HT1080 (cell line): ENCODE data around the gene BTRC. TPM values are rescaled to one million over a fixed set of nuclear protein-coding genes. Genes with fewer than 3 reads are reported as not detected.

Experiments
- DNase-seq: peaks from one replicate; pipeline ENCODE4 v3.0.0-alpha.2; 2015; ENCODE audit warnings: low read depth
- total RNA-seq: library from RNA; depleted of rRNA; stranded (reverse); fragments of >200 nt; shearing (Covaris generic); gene quantifications from 2 replicates; pipeline ENCODE4 v1.2.3, GENCODE V29; 2014

The BTRC gene
- total RNA-seq, 1 experiment from 2014 or later: 6.2 TPM

DNA sequence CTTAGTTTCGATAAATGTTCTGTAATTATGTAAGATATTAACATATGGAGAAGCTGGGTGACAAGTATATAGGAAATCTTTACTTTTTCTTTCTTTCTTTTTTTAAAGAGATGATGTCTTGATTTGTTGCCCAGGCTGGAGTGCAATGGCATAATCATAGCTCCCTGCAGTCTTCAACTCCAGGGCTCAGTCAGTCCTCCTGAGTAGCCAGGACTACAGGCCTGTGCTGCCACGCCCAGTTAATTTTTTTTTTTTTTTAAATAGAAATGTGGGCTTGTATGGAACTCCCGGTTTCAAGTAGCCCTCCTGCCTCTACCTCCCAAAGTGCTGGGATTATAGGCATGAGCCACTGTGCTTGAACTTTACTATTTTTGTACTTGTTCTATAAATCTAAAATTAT is 122.4 kb downstream of the BTRC start:
- DNase-seq: no peak

DNA sequence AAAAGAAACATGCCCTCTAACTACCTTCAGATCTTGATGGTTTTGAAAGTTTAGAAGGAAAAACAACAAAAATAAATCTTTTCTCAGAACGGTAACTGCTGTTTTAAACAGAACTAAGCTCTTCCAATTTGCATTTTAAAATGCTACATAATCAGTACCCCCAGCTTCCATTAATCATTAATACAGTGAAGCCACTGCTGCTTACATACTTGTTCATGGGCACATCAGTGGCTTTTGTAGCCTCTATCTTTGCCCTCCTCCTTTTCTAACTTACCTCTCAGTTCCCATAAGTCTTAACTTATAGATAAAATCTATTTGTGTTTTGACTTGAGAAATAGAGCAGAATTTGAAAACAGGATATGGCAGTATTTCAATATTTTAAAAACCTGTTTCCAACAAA is 125.0 kb downstream of the BTRC start:
- DNase-seq: no peak

DNA sequence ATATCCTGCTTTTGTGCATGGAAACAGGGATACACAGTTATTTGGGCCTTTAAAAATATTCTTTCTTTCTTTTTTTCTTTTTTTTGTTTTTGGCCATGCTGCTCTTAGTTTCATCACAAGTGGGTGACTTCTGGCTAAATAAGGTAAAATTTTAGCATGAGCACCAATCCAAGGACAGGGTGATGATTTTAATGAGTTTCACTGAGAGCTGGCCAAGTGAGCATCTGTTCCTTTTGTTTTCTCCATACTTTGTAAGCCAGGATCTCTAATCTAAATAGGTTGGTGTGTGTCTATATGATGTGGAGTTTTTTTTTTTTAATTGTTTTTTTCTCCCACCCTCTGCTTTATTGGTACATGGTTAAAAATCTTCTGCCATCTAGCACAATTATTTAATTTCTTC is 127.3 kb downstream of the BTRC start:
- DNase-seq: no peak

DNA sequence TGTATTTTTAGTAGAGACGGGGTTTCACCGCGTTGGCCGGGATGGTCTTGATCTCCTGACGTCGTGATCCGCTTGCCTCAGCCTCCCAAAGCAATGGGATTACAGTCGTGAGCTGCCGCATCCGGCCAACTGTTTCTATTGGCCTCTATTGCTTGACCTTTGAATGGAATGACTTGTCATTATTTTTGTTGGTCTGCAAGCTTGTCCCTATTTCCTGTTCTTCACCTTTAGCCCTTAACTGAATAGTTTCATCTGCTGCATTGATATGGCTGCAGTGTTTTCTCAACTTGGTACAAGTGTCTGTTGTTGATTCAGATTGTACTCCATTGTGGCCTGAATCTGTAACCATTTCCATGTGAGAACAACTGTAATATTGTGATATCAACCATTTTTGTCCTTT is 128.6 kb downstream of the BTRC start:
- DNase-seq: no peak

DNA sequence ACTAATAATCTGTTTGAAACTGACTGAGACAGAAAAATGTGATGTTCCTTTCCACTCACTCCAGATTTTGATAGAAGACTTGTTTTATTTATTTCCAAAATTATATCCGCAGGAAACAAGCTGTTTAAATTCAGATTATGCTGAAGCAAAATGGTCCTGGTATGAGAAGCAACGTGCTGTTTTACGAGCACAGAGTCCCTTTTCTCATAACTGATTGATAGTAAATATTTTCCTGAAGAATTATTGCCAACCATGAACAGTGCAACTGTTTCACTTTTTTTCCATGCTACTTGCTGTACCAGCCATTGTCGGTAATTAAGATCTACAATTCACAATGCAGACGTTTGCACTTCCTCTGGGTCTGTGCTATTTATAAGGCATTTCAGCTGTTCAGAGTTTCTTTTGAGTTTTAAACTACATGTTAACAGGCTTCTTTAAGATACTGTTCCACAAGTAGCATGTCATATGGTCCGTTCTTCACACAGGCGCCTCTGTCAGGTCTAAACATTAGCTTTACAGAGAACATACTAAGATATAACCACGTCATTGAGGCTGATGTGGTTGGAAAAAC is 130.3 kb downstream of the BTRC start:
- DNase-seq: no peak

DNA sequence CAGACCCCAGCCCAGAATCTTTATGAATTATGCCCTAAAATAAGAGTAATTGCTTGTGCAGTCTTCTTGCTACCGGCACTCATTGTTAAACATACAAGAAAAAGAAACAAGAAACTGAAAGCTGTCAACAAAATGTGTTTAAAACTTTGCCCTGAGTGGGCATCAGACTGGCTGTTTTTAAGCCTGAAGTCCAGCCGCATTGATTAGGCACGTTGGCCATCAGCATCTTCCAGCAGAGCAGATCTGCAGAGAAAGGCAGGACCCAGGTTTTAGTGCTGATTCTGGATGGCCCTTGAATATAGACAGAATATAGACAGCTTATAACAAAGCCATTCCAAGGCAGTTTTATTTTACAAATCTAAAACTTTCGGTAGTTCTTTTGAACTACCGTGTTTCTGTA is 131.2 kb downstream of the BTRC start:
- no peak for DNase-seq

DNA sequence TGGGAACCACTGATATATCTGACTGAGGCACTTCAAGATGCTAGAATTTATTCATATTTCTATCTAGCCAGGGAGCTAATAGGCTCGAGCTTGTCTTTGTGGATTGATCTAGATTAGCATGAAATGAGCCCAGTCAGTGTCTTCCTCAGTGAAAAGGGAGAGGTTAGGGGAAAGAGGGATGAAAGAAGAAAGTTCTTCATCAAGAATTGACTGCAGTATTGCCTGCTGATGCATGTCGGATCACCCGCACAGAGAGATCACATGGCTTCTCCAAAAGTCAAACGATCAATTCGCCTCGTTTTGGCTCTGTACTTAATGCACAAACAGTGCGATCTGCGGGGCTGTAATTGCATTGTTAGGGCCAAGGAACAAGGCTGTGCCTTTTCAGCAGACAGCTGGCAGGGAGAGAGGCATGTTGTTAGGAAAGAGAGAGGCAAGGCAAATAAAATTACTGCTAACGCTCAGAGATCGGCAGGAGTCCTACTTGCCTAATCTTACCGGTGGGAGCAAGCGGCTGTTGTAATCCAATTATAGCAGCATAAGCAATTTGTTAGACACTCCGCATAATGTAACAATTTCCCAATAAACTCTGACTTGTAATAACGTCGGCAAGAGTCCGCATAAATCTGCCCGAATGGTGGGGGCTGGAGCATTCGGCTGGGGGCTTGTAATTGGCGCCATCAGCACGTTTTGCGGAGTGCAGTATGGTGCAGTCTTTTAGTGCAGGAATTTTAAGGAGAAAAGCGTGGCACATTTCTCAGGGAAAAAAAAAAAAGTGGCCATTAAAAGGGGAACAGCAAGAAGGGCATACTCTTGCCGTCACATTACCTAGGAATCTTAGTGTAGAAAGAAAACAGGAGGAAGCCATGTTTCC is 132.0 kb downstream of the BTRC start:
- no peak for DNase-seq

DNA sequence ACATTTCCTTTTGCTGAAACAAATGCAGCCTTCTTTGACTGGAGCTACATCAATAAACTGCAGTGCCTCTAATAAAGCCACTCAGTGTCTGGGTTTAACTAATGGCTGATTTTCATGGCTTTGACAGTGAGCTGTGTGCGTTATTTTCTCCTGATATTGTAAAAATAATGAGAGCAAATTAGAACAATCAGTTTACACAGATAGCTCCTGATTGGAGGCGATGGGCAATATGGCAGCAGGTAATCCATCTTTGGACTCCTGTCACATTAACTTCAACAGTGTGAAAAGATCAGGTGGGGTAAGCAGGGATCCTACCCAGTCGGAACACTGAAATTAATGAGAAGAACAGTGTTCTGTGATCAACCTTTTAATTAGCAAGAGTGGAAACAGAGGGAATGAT is 133.4 kb downstream of the BTRC start:
- no peak for DNase-seq

DNA sequence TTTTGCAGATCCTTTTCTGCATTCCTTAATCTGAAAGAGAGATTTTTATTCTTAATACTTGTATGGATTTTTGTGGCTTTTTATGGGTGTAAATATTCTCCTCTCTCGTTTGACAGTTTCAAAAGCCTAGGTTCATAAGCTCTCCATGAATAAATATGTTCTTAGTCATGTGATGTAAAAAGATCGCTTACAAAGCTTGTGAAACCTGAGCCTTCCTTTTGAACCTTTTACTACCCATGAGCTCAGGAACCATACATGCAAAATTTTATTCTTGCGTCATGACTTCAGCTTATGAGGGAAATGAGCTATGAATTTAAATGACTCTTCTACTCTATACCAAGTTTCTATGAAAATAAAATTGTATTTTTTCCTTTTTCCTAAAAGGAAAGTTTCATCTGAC is 135.4 kb downstream of the BTRC start:
- peak; percentile 28 for DNase-seq

DNA sequence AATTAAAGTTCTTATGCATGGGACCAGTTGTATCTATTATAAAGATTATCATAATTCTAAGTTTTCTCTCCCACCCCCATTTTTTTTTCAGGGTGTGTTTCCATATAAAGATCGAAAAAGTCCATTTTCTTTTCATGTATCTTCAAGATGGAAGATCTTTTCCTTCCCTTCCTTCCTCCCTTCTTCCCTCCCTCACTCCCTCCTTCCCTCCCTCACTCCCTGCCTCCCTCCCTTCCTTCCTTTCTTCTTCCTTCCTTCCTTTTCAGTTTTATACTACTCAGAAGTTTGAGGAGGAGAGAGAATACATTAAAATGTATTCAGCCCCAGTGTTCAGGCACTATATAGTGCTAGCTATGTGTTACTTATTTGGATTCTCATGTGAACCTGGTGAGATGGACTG is 136.1 kb downstream of the BTRC start:
- DNase-seq: no peak

DNA sequence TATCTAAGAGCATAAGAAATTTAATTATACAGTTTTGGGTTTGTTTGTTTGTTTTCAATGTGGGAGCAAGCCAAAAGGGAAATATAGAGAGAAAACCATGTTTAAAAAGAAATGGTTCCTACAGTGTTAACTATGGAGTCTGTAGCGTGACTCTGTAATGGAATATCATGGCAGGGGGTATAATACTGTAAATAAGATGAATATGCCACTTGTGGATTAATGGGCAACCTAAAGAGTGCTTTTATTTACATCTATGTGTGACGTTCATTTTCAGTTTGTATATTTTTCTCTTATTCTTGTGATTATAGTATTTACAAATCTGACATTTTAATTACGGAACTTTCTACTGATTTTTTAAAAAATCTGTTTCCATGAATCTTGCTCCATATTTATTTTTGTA is 138.2 kb downstream of the BTRC start:
- no peak for DNase-seq

DNA sequence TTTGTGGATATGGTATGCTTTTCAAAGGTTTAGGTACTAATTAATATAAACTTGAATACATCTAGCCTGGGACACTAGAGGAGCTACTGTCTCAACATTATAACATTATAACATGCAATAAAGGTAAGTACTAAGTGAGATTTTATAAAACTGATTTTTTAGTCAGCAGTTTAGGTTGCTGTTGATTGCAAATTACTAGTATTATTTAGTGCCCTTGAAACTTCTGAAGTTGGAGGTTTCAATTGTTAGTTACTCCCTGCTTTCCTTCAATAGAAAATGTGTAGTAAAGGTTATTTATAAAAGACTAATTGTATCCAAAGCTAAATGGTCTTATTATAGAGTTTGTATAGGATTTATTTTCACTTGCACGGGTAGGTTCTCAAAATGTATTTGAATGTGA is 138.8 kb downstream of the BTRC start:
- no peak for DNase-seq

DNA sequence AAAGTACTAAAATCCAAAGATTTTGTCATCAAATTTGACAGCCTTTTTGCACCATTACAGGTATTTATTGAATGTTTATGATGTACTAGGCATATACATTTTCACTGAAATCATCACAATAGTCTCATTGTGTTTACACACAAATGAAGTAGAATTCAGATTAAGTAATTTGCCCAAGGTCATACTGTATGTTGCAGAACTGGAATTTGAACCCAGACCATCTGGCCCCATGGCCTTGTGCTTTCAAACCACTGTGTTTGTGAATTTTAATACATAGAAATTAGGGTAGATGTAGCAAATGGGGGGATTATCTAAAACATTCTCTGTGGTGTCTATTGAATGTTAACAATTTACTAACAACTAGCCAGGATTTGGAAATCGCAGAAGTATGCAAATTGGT is 139.3 kb downstream of the BTRC start:
- DNase-seq: no peak

DNA sequence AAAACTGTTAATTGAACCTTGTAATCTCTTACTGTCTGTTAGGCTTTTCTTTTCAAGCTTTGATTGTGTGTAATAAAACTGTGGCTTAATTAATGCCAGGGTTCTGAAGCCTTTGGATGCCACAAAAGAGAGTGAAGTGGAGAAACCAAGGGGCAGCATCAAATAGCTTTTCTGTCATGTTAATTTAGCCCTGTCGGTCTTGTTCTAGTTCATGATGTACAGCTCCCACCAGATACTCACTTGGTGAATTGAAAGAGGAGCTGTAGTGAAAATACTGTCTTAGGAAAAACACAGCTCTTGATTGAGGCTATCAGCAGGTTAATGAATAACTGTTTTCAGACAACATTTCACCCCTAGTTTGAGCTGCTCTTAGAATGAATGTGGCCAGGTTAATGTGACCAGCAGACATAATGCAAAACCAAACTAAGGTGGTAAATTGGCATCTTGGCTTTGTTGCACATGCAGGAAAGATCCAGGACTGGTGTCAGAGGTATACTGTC is 139.9 kb downstream of the BTRC start:
- DNase-seq: no peak

DNA sequence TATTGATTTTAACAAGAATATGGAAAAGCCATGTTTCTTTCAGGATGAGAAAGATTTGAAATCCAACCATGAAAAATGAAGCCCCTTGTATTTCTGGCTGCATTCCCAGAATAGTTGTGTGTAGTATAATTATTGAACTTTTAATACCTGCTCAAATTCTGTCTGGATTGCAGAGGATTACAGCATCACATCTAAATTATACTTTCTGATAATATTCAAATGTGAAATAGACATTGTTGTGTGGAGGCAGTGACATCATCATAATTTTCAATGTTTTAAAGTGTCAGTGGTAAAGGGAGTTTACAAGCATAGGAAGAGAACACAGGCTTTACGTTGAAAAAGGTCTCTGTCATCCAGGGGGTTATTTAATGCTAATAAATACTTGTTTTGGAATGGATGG is 140.7 kb downstream of the BTRC start:
- DNase-seq: no peak

DNA sequence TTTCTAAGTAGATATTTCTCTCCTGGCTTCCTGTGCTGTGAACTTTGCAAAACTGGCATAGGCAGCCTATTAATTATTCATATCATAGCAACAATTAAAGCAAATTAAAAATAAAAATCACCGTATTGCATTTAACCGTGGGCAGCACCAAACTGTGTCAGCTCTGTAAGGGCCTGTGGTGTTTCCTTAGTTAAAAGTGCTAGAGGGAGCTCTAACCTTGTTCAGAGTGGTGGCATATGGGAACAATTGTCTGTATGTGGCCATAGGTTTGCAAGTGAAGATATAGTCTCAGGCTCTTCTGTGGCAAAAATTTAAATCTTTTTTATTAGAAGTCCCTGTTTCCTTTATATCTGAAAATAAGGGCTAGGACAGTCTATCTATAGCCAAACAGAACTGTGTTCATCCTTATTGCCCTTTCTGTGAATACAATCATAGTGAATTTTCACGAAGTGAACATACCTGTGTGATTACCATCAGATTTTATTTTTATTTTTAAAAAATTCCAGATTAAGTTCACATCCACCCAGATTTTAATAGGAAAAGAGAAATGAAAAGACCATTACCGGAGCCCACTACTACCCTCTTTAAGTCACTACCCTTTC is 141.5 kb downstream of the BTRC start:
- peak; percentile 1 for DNase-seq

DNA sequence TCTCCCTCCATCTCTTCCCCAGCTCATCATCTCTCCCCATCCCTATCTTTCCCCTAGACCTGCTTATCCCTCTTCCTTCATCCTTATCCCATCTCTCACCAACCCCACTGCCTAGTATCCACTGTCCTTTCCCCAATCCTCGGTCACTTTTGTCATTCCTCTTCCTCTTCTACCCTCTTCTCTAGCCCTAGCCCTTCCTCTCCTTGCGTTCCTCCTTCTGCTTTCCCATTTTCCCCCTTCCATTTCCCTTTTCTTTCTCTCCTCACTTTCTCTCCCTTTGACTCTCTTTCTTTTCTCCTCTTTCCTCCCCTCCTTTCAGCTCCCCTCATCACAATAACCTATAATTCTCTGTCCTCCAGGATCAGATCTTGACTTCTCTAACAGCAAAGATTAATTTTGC is 150.5 kb downstream of the BTRC start:
- DNase-seq: no peak

DNA sequence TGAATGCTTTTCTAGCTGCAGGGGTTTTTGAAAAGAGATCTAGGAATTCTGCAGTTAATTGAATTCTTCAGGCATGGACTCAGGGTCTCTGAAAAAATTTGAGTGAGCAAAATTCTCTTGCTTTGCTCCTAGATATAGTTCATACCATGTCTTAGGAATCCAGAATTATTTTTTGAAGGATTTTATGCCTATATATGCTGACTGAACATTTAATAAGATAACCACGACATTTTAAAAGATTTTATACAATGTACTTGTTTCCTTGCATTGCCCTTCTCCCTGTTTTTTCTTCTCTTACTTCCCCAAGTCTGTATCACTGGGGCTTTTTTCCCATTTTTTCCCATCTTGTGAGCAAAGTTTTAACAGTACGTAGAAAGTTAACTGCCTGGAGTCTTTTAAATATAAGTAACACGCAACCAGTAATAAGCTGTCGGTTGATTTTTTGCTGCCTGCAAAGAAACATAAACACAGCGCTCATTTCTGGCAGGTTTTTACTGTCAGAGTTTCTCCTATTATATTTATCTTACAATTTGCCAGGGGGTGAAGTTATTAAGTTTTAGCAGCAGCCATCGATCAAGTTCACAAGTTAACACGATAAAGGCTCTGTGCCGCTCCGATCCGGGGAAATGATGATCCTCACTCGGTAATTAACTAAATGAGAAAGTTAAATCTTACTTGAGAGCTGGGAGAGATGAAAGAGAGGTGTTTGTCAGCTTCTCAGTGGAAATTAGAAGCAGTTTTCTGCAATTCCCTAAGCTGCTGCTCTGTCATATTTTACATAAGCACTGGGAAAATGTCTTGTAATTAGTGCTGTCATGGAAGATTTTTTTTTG is 153.1 kb downstream of the BTRC start:
- no peak for DNase-seq

DNA sequence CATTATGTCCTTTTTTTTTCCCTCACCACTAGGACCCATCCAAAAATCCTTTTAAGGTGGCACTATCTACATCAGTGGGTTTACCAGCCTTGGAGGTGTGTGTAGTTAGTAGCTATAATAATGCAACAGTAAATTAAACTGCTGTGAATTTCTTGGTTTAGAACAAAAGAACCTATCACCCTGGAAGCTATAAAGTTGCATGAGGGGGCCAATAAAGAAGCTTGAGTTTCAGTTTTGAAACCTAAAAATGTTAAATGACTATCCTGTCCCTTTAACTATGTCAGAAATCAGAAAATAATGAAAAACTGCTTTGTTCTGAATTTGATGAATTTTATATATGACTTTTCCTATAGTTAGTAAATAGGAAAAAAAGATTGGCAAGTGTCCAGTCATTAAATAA is 153.9 kb downstream of the BTRC start:
- DNase-seq: no peak

DNA sequence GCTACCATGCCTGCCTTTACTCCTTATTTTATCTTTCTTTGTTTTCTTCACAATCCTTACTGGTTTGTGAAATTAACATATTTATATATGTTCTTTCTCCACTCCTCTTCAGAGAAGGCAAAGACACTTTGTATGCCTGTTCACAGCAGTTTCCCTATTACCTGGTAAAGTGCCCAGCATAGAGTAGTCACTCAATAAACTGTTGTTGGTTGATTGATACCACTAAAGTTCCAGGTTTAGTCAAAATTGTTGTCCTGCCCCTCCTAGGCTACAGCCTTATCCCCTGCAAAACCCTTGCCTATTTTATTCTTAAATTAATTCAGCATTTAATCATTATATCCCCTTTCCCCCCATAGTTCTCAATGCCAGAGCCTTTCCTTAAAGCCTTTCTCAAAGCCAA is 158.0 kb downstream of the BTRC start:
- no peak for DNase-seq

DNA sequence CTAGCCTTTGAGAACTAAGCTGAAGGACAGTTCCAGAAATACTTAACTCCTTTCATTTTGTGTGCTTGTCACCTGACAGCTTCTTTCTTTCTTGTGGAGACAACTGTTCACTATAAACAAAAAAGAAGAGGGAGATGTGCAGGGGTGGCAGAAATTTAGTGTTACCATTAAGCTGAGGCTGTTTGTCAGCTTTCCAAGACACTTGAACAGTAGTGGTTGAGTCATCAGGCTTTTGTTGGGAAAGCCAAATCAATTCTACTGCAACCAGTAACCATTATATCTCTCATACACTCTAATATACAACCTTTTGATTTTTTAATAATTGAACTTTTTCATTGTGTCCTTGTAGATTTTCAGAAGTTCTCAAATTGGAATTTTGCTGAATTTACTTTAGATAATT is 158.8 kb downstream of the BTRC start:
- DNase-seq: peak; percentile 18

DNA sequence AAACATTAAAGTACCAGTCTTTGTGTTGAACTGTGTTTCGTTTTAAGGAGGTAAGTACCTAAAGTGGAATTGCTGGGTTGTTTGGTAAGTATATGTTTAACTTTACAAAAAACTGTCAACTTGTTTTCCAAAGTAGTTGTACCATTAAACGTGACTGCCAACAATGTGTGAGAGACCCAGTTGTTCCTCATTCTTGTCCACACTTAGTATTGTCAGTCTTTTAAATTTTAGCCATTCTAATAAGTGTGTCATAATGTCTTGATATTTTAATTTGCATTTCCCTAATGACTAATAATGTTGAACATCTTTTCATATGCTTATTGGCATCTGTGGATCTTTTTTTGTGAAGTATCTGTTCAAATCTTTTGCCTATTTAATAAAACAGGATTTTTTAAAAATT is 159.8 kb downstream of the BTRC start:
- no peak for DNase-seq
